Fibroblast of skin of right quadriceps (primary cell): ENCODE results near the gene GRIN2A.

ENCODE experiments used
- DNase-seq: peaks from one replicate; pipeline ENCODE4 v3.0.0-alpha.2; 2013

Gene GRIN2A

GRCh38 chr16:10181196-10182162 is 749 bp downstream of the GRIN2A start:
- peak; percentile 52 for DNase-seq

GRCh38 chr16:10180771-10181163 is 1.5 kb downstream of the GRIN2A start:
- DNase-seq = no peak

- DNase-seq = no peak
Observed at GRCh38 chr16:10180042-10180770, 2.0 kb downstream of the GRIN2A start.

GRCh38 chr16:10178526-10178925 is 3.7 kb downstream of the GRIN2A start:
- no peak for DNase-seq

- peak; percentile 30 for DNase-seq
Observed at GRCh38 chr16:10178080-10178479, 4.1 kb downstream of the GRIN2A start.

GRCh38 chr16:10172848-10173655 is 9.2 kb downstream of the GRIN2A start:
- peak; percentile 73 for DNase-seq

- DNase-seq = no peak
Observed at GRCh38 chr16:10171221-10171620, 11.0 kb downstream of the GRIN2A start.

- DNase-seq = peak; percentile 34
Observed at GRCh38 chr16:10169904-10170410, 12.3 kb downstream of the GRIN2A start.

- DNase-seq = no peak
Observed at GRCh38 chr16:10169031-10169430, 13.2 kb downstream of the GRIN2A start.

GRCh38 chr16:10168258-10168657 is 14.0 kb downstream of the GRIN2A start:
- peak; percentile 66 for DNase-seq

GRCh38 chr16:10165643-10166042 is 16.6 kb downstream of the GRIN2A start:
- no peak for DNase-seq

GRCh38 chr16:10162981-10163380 is 19.2 kb downstream of the GRIN2A start:
- DNase-seq = no peak

GRCh38 chr16:10156099-10156498 is 26.1 kb downstream of the GRIN2A start:
- DNase-seq = peak; percentile 62

GRCh38 chr16:10154389-10154788 is 27.8 kb downstream of the GRIN2A start:
- DNase-seq = no peak

GRCh38 chr16:10153985-10154384 is 28.2 kb downstream of the GRIN2A start:
- no peak for DNase-seq

GRCh38 chr16:10151718-10152117 is 30.5 kb downstream of the GRIN2A start:
- no peak for DNase-seq

GRCh38 chr16:10150906-10151305 is 31.3 kb downstream of the GRIN2A start:
- no peak for DNase-seq

GRCh38 chr16:10145542-10146035 is 36.6 kb downstream of the GRIN2A start:
- DNase-seq = no peak

GRCh38 chr16:10141671-10142070 is 40.6 kb downstream of the GRIN2A start:
- no peak for DNase-seq

- DNase-seq = no peak
Observed at GRCh38 chr16:10138881-10139280, 43.3 kb downstream of the GRIN2A start.

- DNase-seq = no peak
Observed at GRCh38 chr16:10137341-10137740, 44.9 kb downstream of the GRIN2A start.

- DNase-seq = no peak
Observed at GRCh38 chr16:10136916-10137315, 45.3 kb downstream of the GRIN2A start.

- DNase-seq = peak; percentile 13
Observed at GRCh38 chr16:10130538-10130937, 51.7 kb downstream of the GRIN2A start.
